MM.1S (cell line): ENCODE results near the gene ACTL7A.

Experiments used
- DNase-seq: peaks from one replicate; pipeline ENCODE4 v3.0.0-alpha.2; 2015
- H2AFZ ChIP-seq: fragments of 300-600 bp; sonication (generic); 2 replicates; pipeline ENCODE4 v1.6.0; 2016; ENCODE audit warnings: antibody characterized with exemption, low read length
- H3F3A ChIP-seq: fragments of 300-600 bp; sonication (generic); 2 replicates; pipeline ENCODE4 v1.6.1; 2016; ENCODE audit warnings: mild to moderate bottlenecking, antibody characterized with exemption, low read length, moderate library complexity, mixed read lengths; ENCODE audit not compliant: insufficient read depth
- H3K27ac ChIP-seq: fragments of 300-600 bp; sonication (generic); 2 replicates; pipeline ENCODE4 v1.5.1; 2016; ENCODE audit warnings: mild to moderate bottlenecking, low read length
- H3K27me3 ChIP-seq: fragments of 300-600 bp; sonication (generic); replicated peaks from 2 replicates; pipeline ENCODE4 v1.6.0; 2016; ENCODE audit warnings: low read length; ENCODE audit not compliant: insufficient read depth
- H3K36me3 ChIP-seq: fragments of 300-600 bp; sonication (generic); replicated peaks from 2 replicates; pipeline ENCODE4 v1.6.1; 2016; ENCODE audit warnings: mild to moderate bottlenecking, low read length, mixed read lengths; ENCODE audit not compliant: insufficient read depth
- H3K4me1 ChIP-seq: fragments of 300-600 bp; sonication (generic); 2 replicates; pipeline ENCODE4 v1.6.1; 2016; ENCODE audit warnings: low read length, mixed read lengths
- H3K4me2 ChIP-seq: fragments of 300-600 bp; sonication (generic); 2 replicates; pipeline ENCODE4 v1.6.0; 2016; ENCODE audit warnings: low read depth, low read length
- H3K4me3 ChIP-seq: fragments of 300-600 bp; sonication (generic); 2 replicates; pipeline ENCODE4 v1.5.1; 2016; ENCODE audit warnings: low read length, mixed read lengths
- H3K79me2 ChIP-seq: fragments of 300-600 bp; sonication (generic); 2 replicates; pipeline ENCODE4 v1.6.1; 2016; ENCODE audit warnings: mixed run types, low read length, mixed read lengths
- H3K9ac ChIP-seq: fragments of 300-600 bp; sonication (generic); 2 replicates; pipeline ENCODE4 v1.6.1; 2016; ENCODE audit warnings: low read length, mixed read lengths
- H3K9me2 ChIP-seq: fragments of 300-600 bp; sonication (generic); replicated peaks from 2 replicates; pipeline ENCODE4 v1.6.1; 2016; ENCODE audit warnings: mild to moderate bottlenecking, low read length, mixed read lengths; ENCODE audit not compliant: insufficient read depth
- H3K9me3 ChIP-seq: fragments of 300-600 bp; sonication (generic); replicated peaks from 2 replicates; pipeline ENCODE4 v1.6.1; 2016; ENCODE audit warnings: mild to moderate bottlenecking, low read length, mixed read lengths; ENCODE audit not compliant: insufficient read depth
- H4K20me1 ChIP-seq: fragments of 300-600 bp; sonication (generic); 2 replicates; pipeline ENCODE4 v1.6.1; 2016; ENCODE audit warnings: mild to moderate bottlenecking, low read length, moderate library complexity, mixed read lengths; ENCODE audit not compliant: insufficient read depth
- EZH2 ChIP-seq: fragments of 300-600 bp; sonication (generic); optimal IDR thresholded peaks from 2 replicates; pipeline ENCODE3; 2017; ENCODE audit warnings: low read depth, mild to moderate bottlenecking, antibody characterized with exemption, low read length, mixed read lengths
- EZH2phosphoT487 ChIP-seq: fragments of 300-600 bp; sonication (generic); IDR thresholded peaks from 2 replicates; pipeline ENCODE4 v1.6.1; 2018; ENCODE audit warnings: antibody characterized with exemption, low read length
- TF ChIP-seq, protein P1 (sequence below): fragments of 300-600 bp; sonication (generic); IDR thresholded peaks from 2 replicates; pipeline ENCODE4 v1.5.1; 2016; ENCODE audit warnings: antibody characterized with exemption, low read length, mixed read lengths

The ACTL7A gene

DNA sequence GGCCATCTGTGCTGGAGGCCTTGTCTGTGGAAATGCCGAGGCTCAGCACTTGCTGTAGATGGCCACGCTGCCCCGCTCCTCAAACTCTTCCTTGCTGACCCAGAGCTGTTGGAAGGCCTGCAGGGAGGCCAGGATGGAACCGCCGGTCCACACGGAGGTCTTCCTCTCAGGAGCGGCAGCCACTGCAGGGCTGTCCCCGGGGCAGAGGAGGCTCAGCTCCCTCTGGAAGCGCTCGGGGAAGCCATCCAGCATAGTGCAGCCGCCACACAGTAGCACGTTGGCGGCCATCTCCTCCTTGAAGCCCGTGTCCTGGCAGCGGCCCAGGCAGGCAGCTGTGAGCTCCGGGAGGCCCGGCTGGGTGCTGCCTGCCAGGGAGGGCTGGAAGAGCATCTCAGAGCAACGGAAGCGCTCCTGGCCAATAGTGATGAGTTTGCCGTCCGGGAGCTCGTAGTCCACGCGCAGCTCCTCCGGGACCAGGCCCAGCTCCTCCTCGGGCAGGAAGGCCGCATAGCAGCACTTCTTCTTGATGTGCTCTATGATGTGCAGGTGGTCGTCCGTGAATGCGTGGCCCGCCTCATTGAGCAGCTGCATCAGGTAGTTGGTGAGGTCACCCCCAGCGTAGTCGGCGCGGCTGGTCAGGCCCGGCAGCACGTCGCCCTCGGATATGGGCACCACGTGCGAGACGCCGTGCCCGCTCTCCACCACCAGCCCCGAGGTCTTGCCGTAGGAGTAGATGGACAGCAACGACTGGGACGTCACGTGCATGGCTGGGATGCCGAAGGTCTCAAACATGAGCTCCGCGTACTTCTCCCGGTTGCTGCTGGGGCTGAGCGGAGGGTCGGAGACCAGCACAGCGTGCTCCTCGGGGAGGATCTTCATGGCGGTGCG lies 7.2 kb upstream of the ACTL7A start:
- no peaks in the 10 kb centered on the region for H3K9me2 ChIP-seq
- no peaks in the 10 kb centered on the region for H3K36me3 ChIP-seq
- H3K4me2 ChIP-seq: no peak overlapping the region
- no peak overlapping the region for H2AFZ ChIP-seq
- no peaks in the 10 kb centered on the region for H3F3A ChIP-seq
- TF ChIP-seq EZH2phosphoT487 (no peak), EZH2 (no peak)
- TF ChIP-seq, protein P1, sequence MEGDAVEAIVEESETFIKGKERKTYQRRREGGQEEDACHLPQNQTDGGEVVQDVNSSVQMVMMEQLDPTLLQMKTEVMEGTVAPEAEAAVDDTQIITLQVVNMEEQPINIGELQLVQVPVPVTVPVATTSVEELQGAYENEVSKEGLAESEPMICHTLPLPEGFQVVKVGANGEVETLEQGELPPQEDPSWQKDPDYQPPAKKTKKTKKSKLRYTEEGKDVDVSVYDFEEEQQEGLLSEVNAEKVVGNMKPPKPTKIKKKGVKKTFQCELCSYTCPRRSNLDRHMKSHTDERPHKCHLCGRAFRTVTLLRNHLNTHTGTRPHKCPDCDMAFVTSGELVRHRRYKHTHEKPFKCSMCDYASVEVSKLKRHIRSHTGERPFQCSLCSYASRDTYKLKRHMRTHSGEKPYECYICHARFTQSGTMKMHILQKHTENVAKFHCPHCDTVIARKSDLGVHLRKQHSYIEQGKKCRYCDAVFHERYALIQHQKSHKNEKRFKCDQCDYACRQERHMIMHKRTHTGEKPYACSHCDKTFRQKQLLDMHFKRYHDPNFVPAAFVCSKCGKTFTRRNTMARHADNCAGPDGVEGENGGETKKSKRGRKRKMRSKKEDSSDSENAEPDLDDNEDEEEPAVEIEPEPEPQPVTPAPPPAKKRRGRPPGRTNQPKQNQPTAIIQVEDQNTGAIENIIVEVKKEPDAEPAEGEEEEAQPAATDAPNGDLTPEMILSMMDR: no peak
- no peaks in the 10 kb centered on the region for H3K27me3 ChIP-seq
- no peaks in the 10 kb centered on the region for H3K4me1 ChIP-seq
- H3K79me2 ChIP-seq: no peaks in the 10 kb centered on the region
- no peak overlapping the region for H3K27ac ChIP-seq
- H4K20me1 ChIP-seq: no peaks in the 10 kb centered on the region
- H3K4me3 ChIP-seq: no peak overlapping the region
- H3K9ac ChIP-seq: no peak overlapping the region
- no peaks in the 10 kb centered on the region for H3K9me3 ChIP-seq
- DNase-seq: no peak

DNA sequence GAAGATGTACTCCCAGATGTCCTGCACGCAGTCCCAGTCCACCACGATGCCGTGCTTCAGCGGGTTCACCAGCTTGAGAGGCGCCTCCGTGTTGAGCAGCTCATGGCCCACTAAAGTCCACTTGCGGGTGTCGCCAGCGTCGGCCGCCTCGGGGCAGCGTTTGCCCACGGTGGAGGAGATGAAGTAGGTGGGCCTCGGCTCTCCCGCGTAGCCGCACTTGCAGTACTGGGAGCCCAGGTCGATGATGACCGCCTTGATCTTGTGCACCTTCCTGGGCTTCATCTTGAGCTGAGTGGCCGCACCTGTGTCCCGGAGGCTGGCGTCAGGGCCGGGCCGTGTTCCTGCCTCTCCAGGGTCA lies 6.6 kb upstream of the ACTL7A start:
- Histone ChIP-seq H3K9ac (no peak overlapping the region), H2AFZ (no peak overlapping the region), H3K9me3 (no peaks in the 10 kb centered on the region), H3K27me3 (no peaks in the 10 kb centered on the region), H3K4me3 (no peak overlapping the region), H3K79me2 (no peaks in the 10 kb centered on the region), H3K9me2 (no peaks in the 10 kb centered on the region), H4K20me1 (no peaks in the 10 kb centered on the region), H3K4me1 (no peaks in the 10 kb centered on the region), H3F3A (no peaks in the 10 kb centered on the region), H3K36me3 (no peaks in the 10 kb centered on the region), H3K4me2 (no peak overlapping the region), H3K27ac (no peak overlapping the region)
- DNase-seq: no peak
- TF ChIP-seq, protein P1: no peak
- TF ChIP-seq EZH2 (no peak), EZH2phosphoT487 (no peak)

DNA sequence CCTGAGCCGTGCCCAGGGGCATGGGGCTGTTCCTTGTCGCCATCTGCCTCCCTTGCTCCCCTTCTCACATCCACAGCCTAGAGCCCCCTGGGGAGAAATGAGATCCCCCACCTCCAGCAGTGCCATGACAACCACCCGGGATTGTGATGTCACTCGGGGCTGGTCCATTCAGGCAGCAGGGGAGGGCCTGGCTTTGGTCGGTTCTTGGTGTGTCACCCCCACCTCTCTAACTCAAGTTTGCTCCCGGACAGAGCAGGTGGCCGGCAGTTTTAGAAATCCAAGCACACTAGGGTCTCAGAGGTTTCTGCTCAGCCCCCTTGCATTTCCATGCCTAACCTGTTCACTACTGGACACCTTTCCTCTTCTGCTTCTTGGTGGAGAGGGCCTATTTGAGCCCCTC lies 6.2 kb upstream of the ACTL7A start, which contains the start of gene ACTL7B:
Gene ACTL7B, minus strand, starts transcription at position 99 of the 400 bp plus-strand sequence. Its CDS starts 56 bp downstream, at position 43.
- Histone ChIP-seq H2AFZ (no peak within 1 kb of the TSS), H3K9me3 (no peaks in the 10 kb centered on the region), H3K9ac (no peak within 1 kb of the TSS), H3F3A (no peaks in the 10 kb centered on the region), H3K4me1 (no peaks in the 10 kb centered on the region), H3K4me2 (no peak within 1 kb of the TSS), H3K4me3 (no peak within 1 kb of the TSS), H3K36me3 (no peaks in the 10 kb centered on the region), H3K27me3 (no peaks in the 10 kb centered on the region), H3K79me2 (no peaks in the 10 kb centered on the region), H4K20me1 (no peaks in the 10 kb centered on the region), H3K27ac (no peak within 1 kb of the TSS), H3K9me2 (no peaks in the 10 kb centered on the region)
- TF ChIP-seq EZH2 (no peak), EZH2phosphoT487 (no peak)
- TF ChIP-seq, protein P1: no peak
- DNase-seq: no peak
